GM12878 (cell line): ENCODE measurements around the gene NPAS3. TPM values are rescaled to one million over a fixed set of nuclear protein-coding genes. Genes with fewer than 3 reads are reported as not detected.

ENCODE experiments used
- ATAC-seq: fragments of 200-7000 bp; cut with Tn5 transposase; 3 replicates; pipeline ENCODE4 v1.9.1; 2020; ENCODE audit warnings: mild to moderate bottlenecking, moderate library complexity
- BruUV-seq: library from RNA; stranded (reverse); fragments of 400-500 nt; replicated peaks from 2 replicates; lab custom pipeline; 2021; lab: Mats Ljungman, UMichigan
- CTCF ChIA-PET: fragments of 300-600 bp; sonication (Branson Sonifier 250); formaldehyde crosslinking; extraction: SDS; loops from one replicate; lab custom pipeline; 2021; ENCODE audit warnings: inconsistent platforms; lab: Yijun Ruan, JAX
- POLR2A ChIA-PET: fragments of 350-600 bp; formaldehyde crosslinking; extraction: SDS; loops from one replicate; lab custom pipeline; 2021; ENCODE audit warnings: inconsistent platforms; lab: Charles Lee
- RAD21 ChIA-PET: fragments of 300-600 bp; sonication (Branson Sonifier 250); formaldehyde crosslinking; loops from one replicate; lab custom pipeline; 2023; ENCODE audit warnings: antibody characterized with exemption; ENCODE audit not compliant: unreplicated experiment; lab: Charles Lee
- SMC1A ChIA-PET: fragments of 300-600 bp; sonication (Branson Sonifier 250); formaldehyde crosslinking; loops from one replicate; lab custom pipeline; 2023; ENCODE audit not compliant: unreplicated experiment, uncharacterized antibody; lab: Charles Lee
- DNase-seq: peaks from one replicate; pipeline ENCODE4 v3.0.0-alpha.2; 2011; ENCODE audit warnings: low read depth, low spot score
- FAIRE-seq: peaks from 3 replicates; lab custom pipeline; 2011; peaks lifted over from hg19 to GRCh38; lab: Jason Lieb, UNC
- H2AFZ ChIP-seq: 2 replicates; pipeline ENCODE4 v1.6.0; 2011; ENCODE audit warnings: low read depth, low read length, control low read depth; ENCODE audit not compliant: control insufficient read depth
- H3K27ac ChIP-seq: 2 replicates; pipeline ENCODE4 v1.5.1; 2011; ENCODE audit warnings: control low read depth; ENCODE audit not compliant: control insufficient read depth, insufficient read depth
- H3K27me3 ChIP-seq, 2 experiments: replicated peaks in 1 of 2; 2 replicates each; pipeline versions ENCODE4 v1.6.0 to v1.6.1; 2011; ENCODE audit warnings: low read length in 1 of 2; ENCODE audit not compliant: control insufficient read depth in 2 of 2, insufficient read depth in 2 of 2
- H3K36me3 ChIP-seq, 2 experiments: 2 replicates each; pipeline ENCODE4 v1.5.1; 2011; ENCODE audit warnings: low read length in 1 of 2; ENCODE audit not compliant: control insufficient read depth in 2 of 2, insufficient read depth in 2 of 2
- H3K4me1 ChIP-seq: 2 replicates; pipeline ENCODE4 v1.6.1; 2011; ENCODE audit warnings: mild to moderate bottlenecking, low read length, moderate library complexity, mixed read lengths; ENCODE audit not compliant: control insufficient read depth, insufficient read depth
- H3K4me2 ChIP-seq: 2 replicates; pipeline ENCODE4 v1.6.0; 2011; ENCODE audit warnings: control low read depth; ENCODE audit not compliant: control insufficient read depth, insufficient read depth
- H3K4me3 ChIP-seq: fragments of 200-600 bp; sonication (generic); 2 replicates; pipeline ENCODE4 v1.5.1; 2016
- H3K79me2 ChIP-seq: 2 replicates; pipeline ENCODE4 v1.6.0; 2011; ENCODE audit warnings: low read length; ENCODE audit not compliant: control insufficient read depth, insufficient read depth
- H3K9ac ChIP-seq: 2 replicates; pipeline ENCODE4 v1.8.0; 2011; ENCODE audit warnings: low read length, control low read depth, mixed read lengths; ENCODE audit not compliant: control insufficient read depth, insufficient read depth
- H3K9me3 ChIP-seq: replicated peaks from 3 replicates; pipeline ENCODE4 v1.5.1; 2011; ENCODE audit warnings: mild to moderate bottlenecking, low read length; ENCODE audit not compliant: control insufficient read depth, insufficient read depth
- H4K20me1 ChIP-seq: 2 replicates; pipeline ENCODE4 v1.6.0; 2011; ENCODE audit not compliant: control insufficient read depth, insufficient read depth
- BCL3 ChIP-seq: IDR thresholded peaks from 2 replicates; pipeline ENCODE4 v1.6.1; 2011; ENCODE audit warnings: borderline replicate concordance, low read depth, mild to moderate bottlenecking, moderate library complexity, low read length; ENCODE audit not compliant: insufficient read depth, poor library complexity, severe bottlenecking
- FOXK2 ChIP-seq: fragments of 450-650 bp; IDR thresholded peaks from 2 replicates; pipeline ENCODE4 v1.6.1; 2017; ENCODE audit warnings: mild to moderate bottlenecking, moderate library complexity
- HDAC2 ChIP-seq: fragments of 200-600 bp; sonication (generic); IDR thresholded peaks from 2 replicates; pipeline ENCODE4 v1.6.1; 2017
- KLF5 ChIP-seq: fragments of 450-650 bp; IDR thresholded peaks from 2 replicates; pipeline ENCODE4 v1.6.1; 2014; ENCODE audit warnings: mild to moderate bottlenecking; ENCODE audit not compliant: partially characterized antibody
- NRF1 ChIP-seq: conservative IDR thresholded peaks from 2 replicates; pipeline ENCODE4 v1.6.1; 2011; ENCODE audit warnings: mild to moderate bottlenecking, low read depth, low read length, improper control_type of control experiment
- PRDM15 ChIP-seq: fragments of 450-650 bp; formaldehyde crosslinking; IDR thresholded peaks from 2 replicates; pipeline ENCODE4 v1.4.0; 2020; ENCODE audit warnings: mild to moderate bottlenecking, moderate library complexity
- RELB ChIP-seq: fragments of 450-650 bp; IDR thresholded peaks from 2 replicates; pipeline ENCODE4 v1.6.1; 2017; ENCODE audit warnings: low read depth, mild to moderate bottlenecking, moderate library complexity
- TCF12 ChIP-seq: IDR thresholded peaks from 2 replicates; pipeline ENCODE4 v1.6.1; 2011; ENCODE audit warnings: low read depth, mild to moderate bottlenecking, low read length
- ZNF592 ChIP-seq: fragments of 450-650 bp; IDR thresholded peaks from 2 replicates; pipeline ENCODE4 v1.6.1; 2017; ENCODE audit warnings: mild to moderate bottlenecking, moderate library complexity
- ZSCAN29 ChIP-seq: fragments of 450-650 bp; IDR thresholded peaks from 2 replicates; pipeline ENCODE4 v1.6.1; 2017; ENCODE audit warnings: mild to moderate bottlenecking, moderate library complexity
- WGBS: methylation state at CpG from one replicate; pipeline ENCODE4 v1.1.6; 2016; ENCODE audit warnings: low lambda C conversion rate; ENCODE audit not compliant: insufficient replicate concordance, insufficient coverage; ENCODE audit errors: missing lambda C conversion rate; 5-methylcytosine and 5-hydroxymethylcytosine counted together
- in situ Hi-C: fragments of 300-500 bp; cut with MboI; formaldehyde crosslinking; loops from 9 replicates; pipeline ENCODE4 v1.14.3; 2018; ENCODE audit warnings: mixed read lengths
- intact Hi-C: fragments of 100-400 bp; cut with micrococcal nuclease; formaldehyde crosslinking; loops from one replicate; pipeline ENCODE4 v1.14.2; 2022; ENCODE audit not compliant: unreplicated experiment
- polyA plus RNA-seq, 11 experiments: library from polyadenylated mRNA; depleted of rRNA in 4 of 11; unstranded in 6 of 11; stranded (reverse) in 5 of 11; fragments of >200 nt; fragmentation: Nextera tagmentation in 4 of 11; fragmentation: Illumina TruSeq in 1 of 11; extraction: Ambion mirVana in 4 of 11; extraction: Trizol in 1 of 11; gene quantifications; 1 replicate in 1 of 11; 2 replicates in 10 of 11; pipeline versions ENCODE4 v1.2.1 to v1.2.3, GENCODE V29; 2011 to 2016; ENCODE audit warnings: inconsistent platforms in 2 of 11, missing spikeins in 2 of 11, low read depth in 1 of 11
- total RNA-seq, 4 experiments: library from RNA; depleted of rRNA in 3 of 4; stranded (reverse); fragments of >200 nt in 3 of 4; fragmentation: Illumina TruSeq in 1 of 4; extraction: Trizol in 1 of 4; gene quantifications; 2 replicates each; pipeline versions ENCODE4 v1.2.1 to v1.2.3, GENCODE V29; 2013 to 2021

Gene NPAS3
- total and polyA plus RNA-seq, 10 of the 15 experiments (the other 5 are each of a cell fraction or from before 2014, with no cell fraction given), result under 0.01 to 2.7 (median 0.03) TPM; not detected in 6

- BruUV-seq, result no TSS peak
- no peaks in the 10 kb centered on the region for H3K9me3 ChIP-seq
- H3K4me1 ChIP-seq, result peaks cover 5% of the 10 kb centered on the region; the same call in 1 of the 2 replicates
- no peaks in the 10 kb centered on the region for H3K36me3 ChIP-seq
- DNase-seq (no peak), ATAC-seq (peak; percentile 63), FAIRE-seq (no peak)
- no peak overlapping the region for H3K4me2 ChIP-seq
- no peak overlapping the region for H3K9ac ChIP-seq
- H2AFZ ChIP-seq, result no peak overlapping the region
- WGBS, result 35% methylated on average over 11 of the region's 11 CpGs
- no peak overlapping the region for H3K4me3 ChIP-seq
- SMC1A ChIA-PET, result interaction anchor here (0.8 to 9.1 kb wide), 11 partner anchors 8 to 103 kb away, joined by 3 to 215 read pairs (median 22); no protein-coding TSS in a partner anchor
- CTCF ChIA-PET, result interaction anchor here (0.6 to 4.0 kb wide), 6 partner anchors 19 to 133 kb away, joined by 3 to 22 read pairs (median 4); no protein-coding TSS in a partner anchor
- H3K27ac ChIP-seq, result no peak overlapping the region
- H3K27me3 ChIP-seq, result no peaks in the 10 kb centered on the region
- intact Hi-C loops, result no loop called here
- no peaks in the 10 kb centered on the region for H4K20me1 ChIP-seq
- in situ Hi-C loops, result no loop called here
- no peaks in the 10 kb centered on the region for H3K79me2 ChIP-seq
- RAD21 ChIA-PET, result interaction anchor here (0.7 to 8.8 kb wide), 11 partner anchors 9 to 250 kb away, joined by 3 to 175 read pairs (median 7); no protein-coding TSS in a partner anchor
- POLR2A ChIA-PET, result interaction anchor here (0.8 to 8.7 kb wide), 8 partner anchors 8 to 32 kb away, joined by 3 to 86 read pairs (median 8); no protein-coding TSS in a partner anchor
- TF ChIP-seq ZNF592, result peak; percentile 68
- TF ChIP-seq FOXK2, result no peak
- no peak for TF ChIP-seq KLF5
- TF ChIP-seq NRF1, result no peak
- TF ChIP-seq RELB, result 0 out of 2 replicates have a peak, but pooled peaks have one; percentile 61
- TF ChIP-seq BCL3, result no peak
- TF ChIP-seq PRDM15, result no peak
- no peak for TF ChIP-seq TCF12
- no peak for TF ChIP-seq ZSCAN29
- no peak for TF ChIP-seq HDAC2
Observed at GRCh38 chr14:33542338-33543287, 603.9 kb downstream of the NPAS3 start.
